ENCODE results near the gene KAT2B. TPM values are rescaled to one million over a fixed set of nuclear protein-coding genes. Genes with fewer than 3 reads are reported as not detected.
A peak's percentile ranks its signal among the peaks of the same experiment; 100 is the strongest.

Gene KAT2B
- total RNA-seq, 2 donors from 2014 or later = 2.2 to 4.1 TPM

DNA sequence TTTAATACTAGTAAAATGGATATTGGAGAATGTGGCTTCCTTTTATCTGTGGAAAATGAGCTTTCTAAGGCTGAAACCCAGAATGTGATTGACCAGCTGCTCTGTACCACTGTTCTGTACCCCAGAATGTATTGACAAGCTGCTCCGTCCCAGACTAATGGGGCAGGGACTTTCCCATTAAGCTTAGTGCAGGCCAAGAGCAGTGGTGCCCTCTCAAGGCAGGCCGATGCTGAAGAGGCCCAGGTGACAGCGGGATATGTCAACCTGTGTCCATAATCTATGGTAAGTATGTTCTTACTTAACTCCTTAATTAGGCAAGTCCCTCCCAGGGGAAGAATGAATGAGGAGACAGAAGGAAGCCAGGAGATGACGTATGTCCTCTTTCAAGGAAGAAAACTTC is 114.7 kb downstream of the KAT2B start:
- H3K9ac ChIP-seq (ENCODE audit: extremely low read depth, low read length, poor library complexity, severe bottlenecking) = no peak overlapping the region
- WGBS, 2 experiments (ENCODE audit: insufficient coverage in 1 of 2, insufficient read length in 1 of 2) = 87 to 91% methylated on average over 3 of the region's 4 CpGs
- Mint-ChIP-seq H3K4me3 (no peak overlapping the region), H3K36me3 (ENCODE audit: low read depth) (peaks cover 19% of the 10 kb centered on the region), H3K9me3 (no peaks in the 10 kb centered on the region), H3K27me3 (ENCODE audit: insufficient read depth) (no peaks in the 10 kb centered on the region), H3K4me1 (peaks cover 4% of the 10 kb centered on the region), H3K27ac (no peak overlapping the region)
- peaks cover 26% of the 10 kb centered on the region for H3K36me3 ChIP-seq (ENCODE audit: control insufficient read depth, insufficient read depth, low read length)
- no peak overlapping the region for H3K4me3 ChIP-seq (ENCODE audit: low read length)
- no peak overlapping the region for H3K27ac ChIP-seq (ENCODE audit: low read depth, low read length)
- TF ChIP-seq CTCF (conservative IDR thresholded peaks at IDR 0.05) = peak; percentile 43
- DNase-seq = peak; percentile 49
- no peaks in the 10 kb centered on the region for H3K4me1 ChIP-seq (ENCODE audit: control insufficient read depth, insufficient read depth, low read length)
- no peaks in the 10 kb centered on the region for H3K27me3 ChIP-seq (ENCODE audit: control insufficient read depth, insufficient read depth, low read length, poor library complexity, severe bottlenecking)
- H3K9me3 ChIP-seq (ENCODE audit: control insufficient read depth, low read length) = no peaks in the 10 kb centered on the region

- no peak overlapping the region for H3K27ac ChIP-seq (ENCODE audit: low read depth, low read length)
- TF ChIP-seq CTCF (conservative IDR thresholded peaks at IDR 0.05) = no peak
- H3K4me3 Mint-ChIP-seq = no peak overlapping the region
Measured at GRCh38 chr3:20160230-20160629, 120.0 kb downstream of the KAT2B start.

DNA sequence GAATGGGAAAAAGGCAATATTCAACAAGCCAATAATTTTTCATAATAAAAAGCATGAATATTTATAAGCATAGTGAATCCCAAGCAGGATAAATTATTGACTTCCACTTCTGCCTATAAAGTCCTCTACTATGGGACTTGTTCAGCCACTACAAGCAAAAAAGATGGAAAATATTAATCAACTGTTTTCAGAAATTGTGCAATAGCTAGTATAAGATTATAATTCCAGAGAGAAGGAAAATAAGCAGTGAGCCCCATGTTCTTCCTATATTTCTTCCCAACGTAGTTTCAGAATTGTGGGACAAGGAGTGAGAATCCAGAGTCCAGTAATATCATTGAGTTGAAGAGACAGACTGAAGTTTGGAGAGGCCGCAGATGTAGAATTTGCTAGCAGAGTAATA is 121.5 kb downstream of the KAT2B start:
- Histone ChIP-seq H3K27ac (ENCODE audit: low read depth, low read length) (no peak overlapping the region), H3K36me3 (ENCODE audit: control insufficient read depth, insufficient read depth, low read length) (peaks cover 53% of the 10 kb centered on the region), H3K9ac (ENCODE audit: extremely low read depth, low read length, poor library complexity, severe bottlenecking) (no peak overlapping the region), H3K4me1 (ENCODE audit: control insufficient read depth, insufficient read depth, low read length) (no peaks in the 10 kb centered on the region), H3K27me3 (ENCODE audit: control insufficient read depth, insufficient read depth, low read length, poor library complexity, severe bottlenecking) (no peaks in the 10 kb centered on the region), H3K4me3 (ENCODE audit: low read length) (no peak overlapping the region), H3K9me3 (ENCODE audit: control insufficient read depth, low read length) (no peaks in the 10 kb centered on the region)
- DNase-seq = no peak
- no peak overlapping the region for H3K27ac Mint-ChIP-seq
- H3K4me1 Mint-ChIP-seq = no peaks in the 10 kb centered on the region
- no peak overlapping the region for H3K4me3 Mint-ChIP-seq
- H3K27me3 Mint-ChIP-seq (ENCODE audit: insufficient read depth) = no peaks in the 10 kb centered on the region
- peaks cover 36% of the 10 kb centered on the region for H3K36me3 Mint-ChIP-seq (ENCODE audit: low read depth)
- 90 to 91% methylated on average over 2 of the region's 2 CpGs for WGBS, 2 experiments (ENCODE audit: insufficient coverage in 1 of 2, insufficient read length in 1 of 2)
- H3K9me3 Mint-ChIP-seq = no peaks in the 10 kb centered on the region
- TF ChIP-seq CTCF (conservative IDR thresholded peaks at IDR 0.05) = no peak

More at GRCh38 chr3:20160230-20160629, 120.0 kb downstream of the KAT2B start:
- no peak overlapping the region for H3K9ac ChIP-seq (ENCODE audit: extremely low read depth, low read length, poor library complexity, severe bottlenecking)
- peaks cover 50% of the 10 kb centered on the region for H3K36me3 ChIP-seq (ENCODE audit: control insufficient read depth, insufficient read depth, low read length)
- H3K27me3 Mint-ChIP-seq (ENCODE audit: insufficient read depth) = no peaks in the 10 kb centered on the region
- H3K9me3 Mint-ChIP-seq = no peaks in the 10 kb centered on the region
- no peaks in the 10 kb centered on the region for H3K9me3 ChIP-seq (ENCODE audit: control insufficient read depth, low read length)
- H3K36me3 Mint-ChIP-seq (ENCODE audit: low read depth) = peaks cover 32% of the 10 kb centered on the region
- no peak for DNase-seq
- no peaks in the 10 kb centered on the region for H3K27me3 ChIP-seq (ENCODE audit: control insufficient read depth, insufficient read depth, low read length, poor library complexity, severe bottlenecking)
- no peak overlapping the region for H3K27ac Mint-ChIP-seq
- H3K4me1 ChIP-seq (ENCODE audit: control insufficient read depth, insufficient read depth, low read length) = no peaks in the 10 kb centered on the region
- H3K4me3 ChIP-seq (ENCODE audit: low read length) = no peak overlapping the region
- peaks cover 4% of the 10 kb centered on the region for H3K4me1 Mint-ChIP-seq
